T47D (cell line): Measurements from ENCODE around the gene HECW1.

Experiments used
- DNase-seq, 2 experiments: peaks; one replicate each; pipeline versions ENCODE4 v3.0.0 to v3.0.0-alpha.2; 2011 to 2012; ENCODE audit warnings: low read depth in 1 of 2, low spot score in 1 of 2
- JUND ChIP-seq: IDR thresholded peaks from 2 replicates; pipeline ENCODE4 v1.6.1; 2012; ENCODE audit warnings: low read depth
- in situ Hi-C: cut with HindIII; loops from 2 replicates; pipeline ENCODE4 v1.10.0; 2016; ENCODE audit warnings: low sequenced_read_pairs, low pct_unique_long_range_greater_than_20kb

The HECW1 gene

GRCh38 chr7:43363035-43363791, 250.8 kb downstream of the HECW1 start:
- no peak for TF ChIP-seq JUND
- in situ Hi-C loops, result no loop called here
- DNase-seq, result peak in 1 of 2 experiments; percentile 27

GRCh38 chr7:43364391-43364790, 251.9 kb downstream of the HECW1 start:
- no peak for DNase-seq
- no peak for TF ChIP-seq JUND
- in situ Hi-C loops, result no loop called here

- in situ Hi-C loops, result no loop called here
- no peak for DNase-seq
- TF ChIP-seq JUND, result no peak
Measured at GRCh38 chr7:43372676-43373355, 260.4 kb downstream of the HECW1 start.

GRCh38 chr7:43377196-43377960, 264.9 kb downstream of the HECW1 start:
- no peak for TF ChIP-seq JUND
- DNase-seq, result no peak
- in situ Hi-C loops, result no loop called here

- in situ Hi-C loops, result no loop called here
- TF ChIP-seq JUND, result no peak
- DNase-seq, result no peak
Measured at GRCh38 chr7:43379210-43379609, 266.8 kb downstream of the HECW1 start.

- TF ChIP-seq JUND, result no peak
- in situ Hi-C loops, result no loop called here
- DNase-seq, result no peak
Measured at GRCh38 chr7:43384616-43385308, 272.3 kb downstream of the HECW1 start.

GRCh38 chr7:43385309-43385680, 272.8 kb downstream of the HECW1 start:
- DNase-seq, result no peak
- no peak for TF ChIP-seq JUND
- in situ Hi-C loops, result no loop called here

GRCh38 chr7:43385856-43386255, 273.4 kb downstream of the HECW1 start:
- no peak for TF ChIP-seq JUND
- DNase-seq, result no peak
- in situ Hi-C loops, result no loop called here

GRCh38 chr7:43387932-43388331, 275.5 kb downstream of the HECW1 start:
- DNase-seq, result no peak
- in situ Hi-C loops, result no loop called here
- TF ChIP-seq JUND, result no peak

GRCh38 chr7:43390576-43390975, 278.1 kb downstream of the HECW1 start:
- no peak for TF ChIP-seq JUND
- in situ Hi-C loops, result no loop called here
- DNase-seq, result no peak

GRCh38 chr7:43391518-43391917, 279.1 kb downstream of the HECW1 start:
- no peak for TF ChIP-seq JUND
- in situ Hi-C loops, result no loop called here

GRCh38 chr7:43392638-43393330, 280.3 kb downstream of the HECW1 start:
- TF ChIP-seq JUND, result no peak
- in situ Hi-C loops, result no loop called here
- no peak for DNase-seq

More at GRCh38 chr7:43391518-43391917, 279.1 kb downstream of the HECW1 start:
- no peak for DNase-seq
